Embryonic facial prominence (tissue), 1 donor: ENCODE measurements around the gene SLC1A1.
"Not testable (repeated sequence)": the region's sequence is repeated elsewhere in the genome, so short reads cannot be mapped to it uniquely, and the experiment has no call there.

Experiments used
- DNase-seq: peaks from one replicate; pipeline ENCODE4 v3.0.0-alpha.2; 2016; ENCODE audit errors: extremely low spot score

SLC1A1 gene

DNA sequence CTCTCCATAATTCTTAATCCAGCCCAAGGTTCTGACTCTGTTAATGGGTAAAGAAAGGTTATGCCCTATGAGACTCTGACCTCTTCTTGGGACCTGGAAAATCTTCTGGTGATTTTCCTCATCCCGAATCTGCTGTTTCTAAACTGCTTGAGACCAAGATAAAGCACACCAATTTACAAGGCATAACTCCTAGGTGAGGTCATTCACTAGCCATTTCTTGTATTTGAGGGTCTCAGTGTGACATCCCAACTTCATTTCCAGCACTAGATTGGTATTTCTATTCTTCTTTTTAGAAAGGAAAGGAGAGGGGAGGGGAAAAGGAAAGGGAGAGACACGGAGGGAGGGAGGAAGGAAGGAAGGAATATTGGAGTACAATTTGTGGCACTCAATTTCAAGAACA, 51.6 kb downstream of the SLC1A1 start:
- DNase-seq, result no peak

DNA sequence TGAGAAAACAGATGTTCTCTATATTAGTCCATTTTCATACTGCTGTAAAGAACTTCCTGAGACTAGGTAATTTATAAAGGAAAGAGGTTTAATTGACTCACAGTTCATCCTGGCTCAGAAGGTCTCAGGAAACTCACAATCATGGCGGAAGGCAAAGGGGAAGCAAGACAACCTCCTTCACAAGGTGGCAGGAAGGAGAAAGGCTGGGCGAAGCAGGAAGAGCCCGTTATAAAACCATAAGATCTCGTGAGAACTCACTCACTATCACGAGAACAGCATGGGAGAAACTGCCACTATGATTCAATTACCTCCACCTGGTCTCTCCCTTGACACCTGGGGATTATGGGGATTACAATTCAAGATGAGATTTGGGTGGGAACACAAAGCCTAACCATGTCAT, 54.4 kb downstream of the SLC1A1 start:
- DNase-seq, result not testable (repeated sequence)

DNA sequence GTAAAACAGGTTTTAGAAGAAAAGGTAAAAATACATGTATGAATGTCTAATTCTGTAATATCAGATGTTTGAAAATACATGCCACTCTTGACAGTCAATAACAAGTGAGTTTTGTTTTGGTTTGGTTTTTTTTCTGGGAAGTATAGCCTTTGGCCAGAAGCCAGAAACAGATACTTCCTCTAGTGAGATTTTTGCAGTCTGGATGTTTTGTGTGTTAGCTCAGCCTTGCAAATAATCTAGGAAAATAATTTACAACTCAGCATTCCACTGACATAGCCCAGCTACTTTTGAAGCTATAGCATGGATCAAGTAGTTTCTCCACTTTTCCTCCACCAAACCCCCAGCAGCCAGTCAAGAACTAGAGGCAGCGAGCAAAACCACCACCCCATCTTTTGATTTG, 56.7 kb downstream of the SLC1A1 start:
- DNase-seq, result no peak

DNA sequence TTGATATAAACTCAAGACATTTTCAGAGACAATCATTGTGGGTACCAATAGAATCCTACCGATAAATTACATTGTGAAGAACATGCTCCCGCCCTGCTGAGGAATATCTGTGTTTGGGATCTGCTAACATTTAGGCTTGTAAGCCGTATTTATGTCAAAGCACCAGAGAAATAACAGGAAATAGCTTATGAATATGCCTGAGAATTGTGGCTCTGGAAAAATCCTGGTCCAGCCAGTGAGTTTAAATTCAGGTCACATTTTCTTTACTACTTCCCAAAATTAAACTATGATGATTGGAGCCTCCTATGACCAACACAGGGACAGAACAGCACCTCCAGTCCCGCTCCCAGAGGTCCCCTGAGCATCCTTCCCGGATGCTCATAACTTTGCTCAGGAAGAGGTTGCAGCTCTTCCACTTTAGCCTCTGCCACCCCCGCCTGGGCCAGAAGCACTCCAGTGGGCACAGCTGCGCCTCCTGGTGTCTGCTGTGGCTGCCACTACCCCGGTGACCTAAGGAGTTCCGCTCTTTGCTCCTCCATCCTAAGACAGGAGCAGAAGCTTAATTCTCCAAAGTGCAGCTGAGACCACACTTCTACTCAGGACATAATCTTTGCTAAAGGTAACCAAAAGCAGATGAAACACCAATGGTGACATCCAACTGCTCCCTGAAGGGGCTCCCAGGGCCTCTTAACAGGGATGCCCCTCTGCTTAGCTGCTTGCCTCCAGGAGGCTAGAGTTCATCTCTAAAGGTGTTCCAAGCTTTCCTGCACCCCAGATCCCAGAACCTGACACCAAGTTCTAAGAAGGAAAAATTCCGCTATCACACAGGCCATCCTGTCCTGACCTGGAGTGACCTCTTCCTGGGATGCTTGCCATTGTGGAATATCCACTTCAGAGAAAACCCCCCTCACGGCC, 58.8 kb downstream of the SLC1A1 start:
- no peak for DNase-seq

DNA sequence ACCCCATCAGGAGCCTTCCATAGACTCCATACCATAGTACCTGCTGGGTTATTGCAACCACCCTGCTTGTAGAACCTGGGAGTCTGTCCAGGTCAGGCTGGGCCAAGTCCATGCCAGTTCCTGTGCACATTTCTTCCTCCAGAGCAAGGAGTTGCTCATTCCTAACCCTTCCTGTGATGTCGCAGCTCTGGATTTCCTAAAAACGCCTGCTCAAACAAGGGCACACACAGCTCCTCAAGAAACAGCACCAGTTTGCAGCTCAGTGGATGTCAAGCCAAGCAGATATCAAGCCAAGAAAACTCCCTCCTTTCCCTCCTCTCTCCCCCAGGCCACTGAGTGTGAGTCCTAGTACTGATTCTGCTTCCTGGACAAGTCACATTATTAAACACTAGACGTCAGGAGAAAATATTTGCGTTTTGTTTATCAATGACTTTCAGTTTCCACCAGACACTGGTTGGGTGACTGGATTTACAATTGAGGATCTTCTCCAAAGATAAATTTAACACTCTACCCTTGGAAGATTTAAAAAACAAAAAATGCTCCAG, 59.6 kb downstream of the SLC1A1 start:
- DNase-seq, result no peak

DNA sequence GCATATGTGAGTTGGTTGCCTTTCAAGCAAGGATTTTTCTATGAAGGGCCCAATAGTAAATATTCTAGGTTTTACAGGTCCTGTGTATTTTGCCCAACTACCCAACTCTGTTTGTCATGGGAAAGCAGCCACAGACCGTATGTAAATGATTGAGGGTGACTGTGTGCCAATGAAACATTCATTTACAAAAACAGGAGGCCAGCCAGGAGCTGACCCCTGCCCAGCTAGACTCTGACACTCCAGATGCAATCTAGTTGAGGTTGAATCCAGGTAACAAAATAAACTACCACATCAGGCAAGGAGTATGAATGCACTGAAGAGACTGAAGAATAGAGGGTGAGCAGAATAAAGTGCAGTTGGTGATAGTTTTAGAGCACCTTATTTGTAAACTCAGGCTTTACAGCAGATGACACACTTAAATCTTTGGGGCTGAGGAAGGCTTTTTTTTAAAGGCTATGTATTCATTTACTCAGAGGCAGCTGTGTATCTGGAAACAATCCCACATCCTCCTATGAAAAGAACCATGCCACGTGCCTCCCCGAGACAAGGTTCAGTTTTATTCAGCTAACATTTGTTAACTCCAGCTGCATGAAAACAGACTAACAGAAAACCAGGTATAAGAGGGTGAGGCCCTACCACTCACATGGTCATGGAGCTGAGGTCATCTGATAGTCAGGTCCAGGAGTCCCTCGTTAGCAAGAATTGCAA, 60.7 kb downstream of the SLC1A1 start:
- no peak for DNase-seq

DNA sequence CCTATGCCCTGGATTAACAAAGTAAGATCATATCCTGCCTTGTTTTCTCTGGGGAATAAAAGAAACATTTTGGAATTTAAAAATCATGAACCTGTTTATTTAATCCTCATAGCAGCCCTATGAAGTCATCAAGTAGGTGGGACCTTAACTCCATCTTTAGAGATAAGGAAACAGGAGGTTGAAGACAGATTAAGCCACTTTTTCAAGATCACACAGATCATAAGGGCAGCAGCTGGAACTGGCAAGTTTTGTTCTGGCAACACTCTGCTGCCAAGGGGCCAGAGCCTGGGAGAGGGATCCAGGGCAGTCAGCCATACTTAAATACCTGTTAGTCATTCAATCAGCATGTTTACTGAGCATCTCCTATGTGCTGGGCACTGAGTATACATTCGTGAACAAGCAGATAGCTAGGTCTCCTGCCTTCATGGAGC, 63.7 kb downstream of the SLC1A1 start:
- no peak for DNase-seq

DNA sequence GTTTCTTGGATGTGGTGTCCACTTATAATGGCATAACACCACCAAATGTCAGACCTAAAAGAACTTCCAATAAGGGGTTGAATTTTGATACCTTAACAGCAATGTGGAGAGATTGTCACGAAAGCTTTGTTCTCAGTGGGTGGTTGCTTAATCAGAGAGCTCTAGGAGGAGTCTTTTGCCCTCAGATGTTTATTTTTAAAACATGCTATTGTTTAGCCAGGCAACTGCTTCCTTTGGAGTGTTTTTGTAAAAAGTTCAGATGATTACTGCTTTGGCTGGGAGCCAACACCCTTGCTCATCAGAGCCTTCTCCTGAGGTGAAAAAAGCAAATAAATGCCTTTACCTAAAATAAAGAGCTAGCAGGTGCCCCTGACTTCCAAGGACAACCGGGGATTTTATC, 65.0 kb downstream of the SLC1A1 start:
- no peak for DNase-seq

DNA sequence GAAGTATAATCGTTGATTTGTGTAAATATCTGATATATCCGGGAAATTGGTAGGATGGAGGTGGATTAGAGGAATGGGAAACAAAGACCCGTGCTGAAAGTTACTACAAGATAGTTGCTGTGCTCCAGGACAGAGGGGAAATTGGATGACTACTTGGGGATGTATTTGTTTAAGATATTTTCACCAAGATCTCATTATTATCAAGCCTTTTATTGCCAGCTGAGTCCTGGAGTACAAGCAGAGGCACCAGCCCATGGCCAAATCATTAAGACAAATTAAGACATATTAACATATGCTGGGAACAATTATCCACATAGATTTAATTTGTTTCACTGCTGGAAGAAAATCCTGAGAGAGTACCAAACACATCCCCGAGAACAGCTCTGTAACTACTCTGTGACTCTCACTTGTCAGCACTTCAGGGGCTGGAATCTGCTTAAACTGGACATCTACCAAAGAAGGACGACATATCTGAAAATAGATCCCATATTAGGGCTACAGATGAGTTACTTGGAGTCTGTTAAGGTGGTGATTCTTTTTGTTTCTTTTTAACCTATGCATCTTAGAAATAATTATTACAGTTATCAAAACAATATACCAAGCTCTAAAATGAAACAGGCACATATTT, 68.2 kb downstream of the SLC1A1 start:
- no peak for DNase-seq

DNA sequence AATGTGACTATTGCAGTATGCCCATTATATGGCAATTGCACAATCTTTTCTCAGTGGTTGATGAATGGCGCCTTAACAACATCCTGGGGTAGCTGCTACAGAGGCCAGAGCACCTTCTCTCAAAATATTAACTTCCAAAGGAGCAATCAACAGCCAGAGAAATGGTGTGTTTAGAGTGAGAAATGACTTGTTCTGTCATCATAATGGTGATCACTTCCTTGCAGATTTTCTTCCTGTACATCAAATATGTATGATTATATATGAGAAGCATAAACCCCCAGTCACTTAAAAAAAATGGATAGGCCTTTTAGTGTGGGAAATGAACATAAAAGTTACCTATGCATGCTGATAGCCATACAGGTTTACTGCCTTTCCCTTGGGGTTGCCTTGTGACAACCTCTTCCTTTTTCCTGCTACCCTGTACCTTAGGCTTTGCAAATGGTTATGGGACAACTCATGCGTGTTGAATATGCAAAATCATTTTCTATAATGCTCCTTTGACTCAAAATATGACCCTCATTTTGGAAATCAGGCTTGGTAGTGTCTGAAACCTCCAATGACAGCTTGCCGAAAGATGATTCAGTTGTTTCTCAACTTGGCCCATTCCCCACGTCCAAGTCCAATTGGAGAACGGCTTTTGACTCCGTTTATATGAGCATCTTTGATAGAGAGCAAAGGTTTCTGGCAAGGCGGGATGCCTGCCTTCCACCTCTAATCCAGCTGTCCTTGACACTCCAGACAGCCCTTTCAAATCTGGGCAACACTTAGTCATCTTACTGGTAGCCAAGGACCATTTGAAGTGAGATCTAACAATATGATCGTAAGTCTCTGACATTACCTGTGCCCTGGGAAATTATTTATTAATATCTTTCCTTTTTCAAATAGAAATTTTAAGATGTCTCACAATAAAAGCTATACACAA, 69.3 kb downstream of the SLC1A1 start:
- DNase-seq, result no peak

DNA sequence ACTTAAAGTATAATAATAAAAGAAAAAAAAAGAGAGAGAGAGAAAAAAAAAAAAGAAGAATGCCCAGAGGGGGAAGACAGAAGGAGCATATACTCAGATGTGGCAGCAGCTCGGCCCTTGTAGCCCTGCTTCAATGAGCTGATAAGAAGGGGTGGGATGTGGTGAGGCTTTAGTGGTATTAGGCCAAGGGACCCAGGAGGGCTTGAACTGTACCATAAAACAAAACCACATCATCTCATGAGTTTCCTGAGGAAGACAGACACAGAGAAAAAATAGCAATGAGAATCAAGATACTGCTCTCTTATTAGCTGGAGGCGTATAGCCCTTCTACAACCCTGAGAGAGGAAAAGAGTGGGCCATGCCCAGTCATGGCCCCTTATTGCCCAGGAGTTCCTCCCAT, 72.8 kb downstream of the SLC1A1 start:
- DNase-seq, result no peak

DNA sequence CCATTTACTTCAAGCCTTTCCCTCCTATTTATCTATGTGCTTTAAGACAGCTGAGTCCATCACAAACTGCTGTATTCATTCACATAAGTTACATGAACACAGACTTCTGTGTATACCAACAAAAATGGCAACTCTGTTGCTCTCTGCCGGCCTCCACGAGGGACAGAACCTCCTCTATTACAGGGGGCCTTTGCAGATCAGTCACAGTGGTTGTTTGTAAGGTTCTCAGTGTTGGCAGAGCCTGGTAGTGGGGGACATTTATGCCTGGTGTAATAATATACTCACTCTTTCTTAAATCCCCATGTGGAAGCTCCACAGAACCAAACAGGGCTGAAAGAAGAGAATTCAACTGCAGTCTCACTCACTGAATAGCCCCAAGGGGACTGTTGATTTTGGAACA, 76.5 kb downstream of the SLC1A1 start:
- DNase-seq, result no peak

DNA sequence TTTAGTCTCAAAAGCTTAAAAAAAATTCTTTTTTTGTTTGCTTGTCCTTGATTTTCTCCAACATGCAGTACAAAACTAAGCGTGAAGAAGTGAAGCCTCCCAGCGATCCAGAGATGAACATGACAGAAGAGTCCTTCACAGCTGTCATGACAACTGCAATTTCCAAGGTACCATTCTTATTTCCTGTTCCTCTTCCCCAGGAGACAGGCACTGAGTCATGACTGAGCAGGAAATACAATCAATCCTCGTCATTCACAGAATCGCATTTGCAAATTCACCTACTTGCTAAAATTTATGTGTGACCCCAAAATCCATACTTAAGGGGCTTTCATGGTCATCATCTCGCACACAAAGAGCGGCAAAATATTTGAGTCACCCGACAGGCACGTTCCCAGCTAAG, 77.3 kb downstream of the SLC1A1 start:
- no peak for DNase-seq

DNA sequence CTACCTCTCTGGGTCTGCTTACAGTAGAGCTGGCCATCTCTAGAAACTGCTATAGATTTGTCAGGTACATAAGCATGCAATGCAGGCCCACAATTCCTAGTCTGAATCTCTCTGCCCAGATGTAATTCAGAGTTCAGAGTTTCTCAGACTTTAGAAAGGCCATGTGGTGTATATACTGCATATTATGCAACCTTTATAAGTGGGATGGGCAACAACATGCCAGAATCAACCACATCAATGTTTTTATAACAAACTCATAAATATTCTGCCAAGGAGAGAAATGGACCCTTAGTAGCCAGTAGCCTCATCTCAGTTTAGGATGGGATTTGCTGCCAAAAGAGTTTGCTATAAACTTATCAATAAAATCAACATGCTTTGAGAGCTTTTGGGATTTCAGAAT, 78.8 kb downstream of the SLC1A1 start:
- DNase-seq, result no peak

DNA sequence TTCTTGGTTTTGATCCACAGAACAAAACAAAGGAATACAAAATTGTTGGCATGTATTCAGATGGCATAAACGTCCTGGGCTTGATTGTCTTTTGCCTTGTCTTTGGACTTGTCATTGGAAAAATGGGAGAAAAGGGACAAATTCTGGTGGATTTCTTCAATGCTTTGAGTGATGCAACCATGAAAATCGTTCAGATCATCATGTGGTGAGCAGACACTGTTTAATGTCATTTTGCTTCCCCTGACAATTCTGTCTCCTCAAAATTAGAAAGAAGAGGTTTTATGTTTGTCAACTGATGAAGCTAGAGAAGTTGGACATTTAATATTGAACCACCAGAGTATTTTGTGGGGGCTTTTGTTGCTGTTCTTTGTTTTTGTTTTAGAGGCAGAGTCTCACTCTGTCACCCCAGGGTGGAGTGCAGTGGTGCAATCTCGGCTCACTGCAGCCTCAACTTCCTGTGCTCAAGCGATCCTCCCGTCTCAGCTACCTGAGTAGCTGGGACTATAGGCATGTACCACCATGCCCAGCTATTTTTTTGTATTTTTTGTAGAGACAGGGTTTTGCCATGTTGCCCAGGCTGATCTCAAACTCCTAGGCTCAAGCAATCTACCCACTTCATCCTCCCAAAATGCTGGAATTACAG, 82.0 kb downstream of the SLC1A1 start:
- no peak for DNase-seq

DNA sequence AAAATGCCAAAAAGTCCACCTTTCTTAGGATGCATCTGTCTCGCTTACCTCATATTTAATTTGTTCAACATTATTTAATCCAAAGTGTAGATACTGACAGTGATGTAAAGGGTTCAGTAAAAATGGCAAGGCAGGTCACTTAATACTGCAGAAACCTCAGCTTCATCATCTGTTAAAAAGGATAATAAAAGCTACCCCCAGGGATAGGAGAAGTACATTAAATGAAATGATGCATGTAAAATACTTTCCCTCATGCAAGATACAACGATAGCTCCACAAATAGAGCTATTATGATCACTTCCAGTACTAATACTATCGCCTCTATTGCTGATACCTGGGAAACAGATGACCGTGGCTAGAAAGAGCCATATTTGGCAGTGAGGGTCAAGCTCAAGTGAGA, 82.9 kb downstream of the SLC1A1 start:
- no peak for DNase-seq

DNA sequence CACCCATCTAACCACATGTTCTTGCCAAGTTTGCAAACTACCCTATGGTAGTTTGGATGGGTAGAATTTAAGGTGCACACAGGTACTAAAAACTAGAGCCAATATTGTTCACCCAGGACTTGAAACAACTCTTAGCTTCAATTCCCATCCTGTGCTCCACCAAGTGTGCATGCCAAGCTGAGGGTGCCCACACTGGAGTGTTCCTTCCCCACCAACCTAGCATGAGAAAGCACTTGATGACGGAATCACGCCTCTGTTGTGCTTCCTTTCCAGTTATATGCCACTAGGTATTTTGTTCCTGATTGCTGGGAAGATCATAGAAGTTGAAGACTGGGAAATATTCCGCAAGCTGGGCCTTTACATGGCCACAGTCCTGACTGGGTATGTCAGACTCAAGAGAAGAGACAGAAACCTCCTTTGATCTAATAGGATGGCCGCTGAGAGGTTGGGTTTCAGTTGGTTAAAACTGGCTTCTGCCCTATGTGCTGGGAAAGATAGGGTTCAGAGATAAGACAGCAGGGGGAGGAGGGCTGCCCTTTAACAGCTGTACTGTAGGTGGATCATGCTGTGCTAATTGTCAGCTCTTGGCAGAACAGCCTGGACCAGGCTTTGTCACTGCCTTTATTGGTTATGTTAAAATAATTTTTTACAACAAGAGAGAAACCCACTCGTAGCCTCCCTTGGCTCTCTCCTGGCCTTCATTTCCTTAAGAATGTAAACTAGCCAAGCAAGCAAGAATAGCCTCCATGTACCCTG, 83.5 kb downstream of the SLC1A1 start:
- no peak for DNase-seq

DNA sequence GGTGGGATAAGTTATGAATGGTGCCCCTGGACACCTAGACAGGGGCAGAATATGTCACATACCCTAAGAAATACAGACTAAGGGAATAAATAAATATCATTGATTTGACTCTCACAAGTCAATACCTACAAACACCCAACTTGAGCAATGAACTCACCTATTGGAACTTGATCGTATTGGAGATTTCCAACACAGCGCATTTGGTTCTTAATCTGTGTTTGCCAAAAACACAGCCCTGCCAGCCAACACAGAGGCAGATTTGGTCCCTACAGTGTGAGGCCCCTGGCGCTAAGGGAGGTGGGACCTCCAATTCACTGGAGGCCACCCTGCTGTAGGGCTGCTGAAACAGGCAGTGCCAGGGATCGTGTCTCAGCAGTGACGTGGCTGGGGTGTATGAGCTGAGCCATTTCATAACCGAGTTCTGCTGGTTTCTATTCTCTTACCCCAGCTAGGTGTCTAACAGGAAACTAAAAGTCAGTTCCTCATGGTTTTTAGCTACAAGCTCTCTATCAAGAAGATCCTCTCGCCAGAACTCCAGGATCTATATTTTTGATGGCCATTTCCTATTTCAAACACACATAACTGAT, 84.5 kb downstream of the SLC1A1 start:
- DNase-seq, result no peak

DNA sequence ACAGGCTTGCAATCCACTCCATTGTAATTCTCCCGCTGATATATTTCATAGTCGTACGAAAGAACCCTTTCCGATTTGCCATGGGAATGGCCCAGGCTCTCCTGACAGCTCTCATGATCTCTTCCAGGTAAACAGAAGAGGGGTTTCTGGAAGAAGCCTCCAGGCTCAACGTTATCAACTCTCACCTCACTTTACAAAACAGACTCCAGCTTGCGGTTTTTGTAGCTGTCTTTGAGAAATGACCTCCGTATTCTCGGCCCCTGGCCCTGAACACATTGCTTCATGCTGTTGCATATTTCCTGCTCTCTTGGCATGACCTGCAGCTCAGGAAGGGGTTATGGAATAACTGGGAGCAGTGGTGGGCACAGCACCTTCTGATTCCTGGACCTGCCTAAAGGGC, 85.7 kb downstream of the SLC1A1 start:
- DNase-seq, result no peak

DNA sequence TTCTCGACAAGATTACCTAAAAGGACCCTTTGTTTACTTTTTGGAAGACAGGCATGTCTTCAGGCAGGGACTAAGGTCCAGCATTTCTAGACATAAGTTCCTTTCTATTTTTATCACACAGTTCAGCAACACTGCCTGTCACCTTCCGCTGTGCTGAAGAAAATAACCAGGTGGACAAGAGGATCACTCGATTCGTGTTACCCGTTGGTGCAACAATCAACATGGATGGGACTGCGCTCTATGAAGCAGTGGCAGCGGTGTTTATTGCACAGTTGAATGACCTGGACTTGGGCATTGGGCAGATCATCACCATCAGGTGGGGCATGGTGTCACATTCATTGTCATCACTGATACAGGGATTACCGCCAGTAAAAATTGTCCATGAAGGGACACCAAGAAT, 86.2 kb downstream of the SLC1A1 start:
- DNase-seq, result no peak
